Loucy (cell line): Measurements from ENCODE around the gene UBTD1.

Source experiments
- CTCF ChIP-seq: fragments of 200-600 bp; sonication (generic); conservative IDR thresholded peaks from 2 replicates; pipeline ENCODE4 v1.5.1; 2014; ENCODE audit warnings: mild to moderate bottlenecking, antibody characterized with exemption, low read length
- EZH2phosphoT487 ChIP-seq: fragments of 200-600 bp; IDR thresholded peaks from 2 replicates; pipeline ENCODE4 v1.6.1; 2018; ENCODE audit warnings: antibody characterized with exemption, mild to moderate bottlenecking, moderate library complexity, borderline replicate concordance

- no peak for TF ChIP-seq CTCF
- TF ChIP-seq EZH2phosphoT487, result no peak
These were observed 50.2 kb downstream of the UBTD1 start for GRCh38 chr10:97548828-97549455.
